Activated B cell treated with CpG ODN at 0.5 μM for 24 hours (primary cell): Measurements from ENCODE around the gene FANCC. TPM values are rescaled to one million over a fixed set of nuclear protein-coding genes. Genes with fewer than 3 reads are reported as not detected.

ENCODE experiments used
- ATAC-seq: fragments of 200-7000 bp; cut with Tn5 transposase; one replicate; pipeline ENCODE4 v1.10.0; 2021; ENCODE audit warnings: low read depth, mild to moderate bottlenecking, moderate library complexity
- CTCF ChIA-PET: fragments of 350-600 bp; sonication (Branson Sonifier 250); formaldehyde crosslinking; loops from one replicate; lab custom pipeline; 2021; ENCODE audit warnings: antibody characterized with exemption; lab: Charles Lee
- POLR2A ChIA-PET: fragments of 350-600 bp; sonication (Branson Sonifier 250); formaldehyde crosslinking; loops from one replicate; lab custom pipeline; 2021; ENCODE audit warnings: antibody characterized with exemption; lab: Charles Lee
- DNase-seq: peaks from one replicate; pipeline ENCODE4 v3.0.0; 2022
- H3K27ac Mint-ChIP-seq: one replicate; pipeline ENCODE4 v1.8.0; 2020; ENCODE audit warnings: mixed read lengths
- H3K27me3 Mint-ChIP-seq: one replicate; pipeline ENCODE4 v1.8.0; 2021; ENCODE audit warnings: mixed read lengths
- H3K36me3 Mint-ChIP-seq: one replicate; pipeline ENCODE4 v1.8.0; 2021; ENCODE audit warnings: low read depth, mixed read lengths
- H3K4me1 Mint-ChIP-seq: one replicate; pipeline ENCODE4 v1.8.0; 2021; ENCODE audit warnings: mixed read lengths
- H3K4me3 Mint-ChIP-seq: one replicate; pipeline ENCODE4 v1.8.0; 2020; ENCODE audit warnings: mild to moderate bottlenecking, mixed read lengths
- H3K9me3 Mint-ChIP-seq: one replicate; pipeline ENCODE4 v1.8.0; 2020; ENCODE audit warnings: mixed read lengths
- CTCF ChIP-seq: fragments of 200-600 bp; IDR thresholded peaks from one replicate; pipeline ENCODE4 v1.8.0; 2022; ENCODE audit warnings: antibody characterized with exemption, mild to moderate bottlenecking
- intact Hi-C: fragments of 100-400 bp; cut with micrococcal nuclease; formaldehyde crosslinking; loops from one replicate; pipeline ENCODE4 v1.15.1; 2024
- total RNA-seq: library from RNA; stranded (reverse); gene quantifications from 2 replicates; pipeline ENCODE4 v1.2.3, GENCODE V29; 2022

Gene FANCC
- total RNA-seq, 1 donor from 2014 or later = 11.4 TPM

GRCh38 chr9:95107001-95107749 lies 210.3 kb downstream of the FANCC start:
- intact Hi-C loops = no loop called here
- Mint-ChIP-seq H3K9me3 (no peaks in the 10 kb centered on the region), H3K4me1 (no peaks in the 10 kb centered on the region), H3K27ac (no peak overlapping the region), H3K27me3 (no peaks in the 10 kb centered on the region), H3K4me3 (no peak overlapping the region), H3K36me3 (peaks cover 24% of the 10 kb centered on the region)
- DNase-seq (no peak), ATAC-seq (no peak)
- CTCF ChIA-PET = interaction anchor here (1.0 kb wide), 1 partner anchor 20 kb away, joined by 4 read pairs; no protein-coding TSS in a partner anchor
- POLR2A ChIA-PET = no interaction called here
- no peak for TF ChIP-seq CTCF

GRCh38 chr9:95105519-95106287 lies 211.8 kb downstream of the FANCC start:
- no peak for DNase-seq
- Mint-ChIP-seq H3K4me1 (no peaks in the 10 kb centered on the region), H3K9me3 (no peaks in the 10 kb centered on the region), H3K27ac (no peak overlapping the region), H3K36me3 (peaks cover 20% of the 10 kb centered on the region), H3K27me3 (no peaks in the 10 kb centered on the region), H3K4me3 (no peak overlapping the region)
- TF ChIP-seq CTCF = no peak
- intact Hi-C loops = no loop called here
- CTCF ChIA-PET = no interaction called here
- ATAC-seq = no peak
- POLR2A ChIA-PET = no interaction called here

- Mint-ChIP-seq H3K27ac (no peak overlapping the region), H3K4me1 (no peaks in the 10 kb centered on the region), H3K36me3 (peaks cover 20% of the 10 kb centered on the region), H3K27me3 (no peaks in the 10 kb centered on the region), H3K4me3 (no peak overlapping the region), H3K9me3 (no peaks in the 10 kb centered on the region)
- intact Hi-C loops = no loop called here
- ATAC-seq (no peak), DNase-seq (no peak)
- CTCF ChIA-PET = no interaction called here
- POLR2A ChIA-PET = no interaction called here
- TF ChIP-seq CTCF = no peak
Measured at GRCh38 chr9:95104980-95105379, 212.5 kb downstream of the FANCC start.

GRCh38 chr9:95104581-95104960 lies 212.9 kb downstream of the FANCC start:
- ChIA-PET POLR2A (no interaction called here), CTCF (no interaction called here)
- Mint-ChIP-seq H3K9me3 (no peaks in the 10 kb centered on the region), H3K36me3 (peaks cover 20% of the 10 kb centered on the region), H3K4me3 (no peak overlapping the region), H3K27me3 (no peaks in the 10 kb centered on the region), H3K27ac (no peak overlapping the region), H3K4me1 (no peaks in the 10 kb centered on the region)
- ATAC-seq = no peak
- TF ChIP-seq CTCF = no peak
- intact Hi-C loops = no loop called here
- DNase-seq = no peak

GRCh38 chr9:95103871-95104580 lies 213.5 kb downstream of the FANCC start:
- Mint-ChIP-seq H3K4me3 (no peak overlapping the region), H3K9me3 (no peaks in the 10 kb centered on the region), H3K27ac (no peak overlapping the region), H3K36me3 (peaks cover 20% of the 10 kb centered on the region), H3K4me1 (no peaks in the 10 kb centered on the region), H3K27me3 (no peaks in the 10 kb centered on the region)
- intact Hi-C loops = no loop called here
- no peak for ATAC-seq
- no peak for TF ChIP-seq CTCF
- ChIA-PET CTCF (no interaction called here), POLR2A (no interaction called here)
- no peak for DNase-seq
